Esophagus squamous epithelium (tissue), 4 donors: ENCODE results near the gene YKT6.

Experiments
- CTCF ChIP-seq, 6 experiments: fragments of 450-650 bp in 4 of 6; fragments of 200-600 bp in 2 of 6; sonication (generic) in 2 of 6; IDR thresholded peaks; one replicate each; pipeline ENCODE4 v1.5.1; 2016 to 2019; ENCODE audit warnings: antibody characterized with exemption in 6 of 6, mild to moderate bottlenecking in 4 of 6, moderate library complexity in 4 of 6
- POLR2A ChIP-seq, 4 donors: fragments of 450-650 bp; IDR thresholded peaks; one replicate each; pipeline ENCODE4 v1.6.1; 2017; ENCODE audit warnings: antibody characterized with exemption in 4 of 4, mild to moderate bottlenecking in 4 of 4, moderate library complexity in 3 of 4

GRCh38 chr7:44172803-44173424 lies 27.9 kb upstream of the YKT6 start:
- TF ChIP-seq CTCF (IDR thresholded peaks at IDR 0.05) (no peak), POLR2A (IDR thresholded peaks at IDR 0.05) (no peak)
